HG03565 (cell line): ENCODE results near the gene POT1.

Source experiments
- ATAC-seq: cut with Tn5 transposase; IDR thresholded peaks from one replicate; pipeline ENCODE4 v1.9.1; 2021; ENCODE audit warnings: mild to moderate bottlenecking, moderate library complexity; ENCODE audit not compliant: unreplicated experiment

Gene POT1

GRCh38 chr7:124776153-124776552 lies 153.5 kb downstream of the POT1 start:
- no peak for ATAC-seq

DNA sequence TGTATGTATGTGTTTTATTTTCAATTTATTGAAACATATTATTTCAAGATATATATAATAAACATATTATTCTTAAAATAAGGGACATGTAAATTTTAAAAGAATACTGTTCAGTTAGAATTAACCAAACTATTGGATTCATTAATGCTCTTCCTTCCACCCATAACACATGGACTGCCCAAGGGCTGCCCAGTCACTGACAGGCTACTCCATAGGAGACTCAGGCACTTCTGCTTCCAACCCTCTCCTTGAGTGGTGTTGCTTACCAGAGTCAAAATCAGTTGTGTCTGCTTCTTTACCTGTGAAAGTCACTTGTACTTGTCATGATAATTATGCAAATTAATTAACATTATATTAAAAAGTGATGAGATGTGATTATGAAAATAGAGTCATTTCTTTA lies 154.2 kb downstream of the POT1 start:
- ATAC-seq: no peak

DNA sequence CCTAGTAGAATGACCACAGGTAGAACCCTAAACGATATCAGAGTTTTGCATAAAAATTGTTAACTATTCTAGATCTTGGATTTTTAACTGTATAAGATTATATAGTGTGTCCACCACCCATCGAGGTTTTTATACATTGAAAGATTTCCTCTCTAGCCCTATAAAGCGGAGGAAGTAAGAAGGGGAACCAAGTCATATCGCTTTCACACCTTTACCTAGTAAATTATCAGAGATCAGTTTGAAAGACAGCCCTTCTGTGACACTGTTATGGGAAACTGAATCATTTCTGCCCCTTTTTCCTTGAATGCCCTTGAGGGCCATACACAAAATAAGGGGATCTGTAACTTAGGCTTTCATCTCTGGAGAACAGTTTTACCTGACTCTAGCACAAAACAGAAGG lies 155.7 kb downstream of the POT1 start:
- ATAC-seq: no peak

DNA sequence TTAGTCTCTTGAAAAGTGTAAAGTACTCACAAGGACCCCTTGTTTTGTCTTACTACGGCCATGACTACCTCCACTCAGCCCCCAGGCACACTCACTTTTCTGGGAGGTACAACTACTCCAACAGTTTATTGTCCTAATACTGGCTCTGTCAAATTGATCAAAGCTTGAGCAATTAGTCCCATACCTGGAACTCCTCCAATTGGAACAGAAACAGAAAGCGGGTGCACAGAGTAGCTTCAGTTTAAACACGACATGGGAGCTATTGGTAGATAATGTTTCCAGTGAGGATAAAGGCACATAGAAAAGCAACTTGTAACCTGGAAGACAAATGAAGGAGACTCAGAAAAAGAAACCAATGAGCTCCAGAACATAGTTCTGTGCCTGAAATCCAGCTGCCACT lies 156.3 kb downstream of the POT1 start:
- no peak for ATAC-seq
